ENCODE measurements around the gene ASH1L.

DNA sequence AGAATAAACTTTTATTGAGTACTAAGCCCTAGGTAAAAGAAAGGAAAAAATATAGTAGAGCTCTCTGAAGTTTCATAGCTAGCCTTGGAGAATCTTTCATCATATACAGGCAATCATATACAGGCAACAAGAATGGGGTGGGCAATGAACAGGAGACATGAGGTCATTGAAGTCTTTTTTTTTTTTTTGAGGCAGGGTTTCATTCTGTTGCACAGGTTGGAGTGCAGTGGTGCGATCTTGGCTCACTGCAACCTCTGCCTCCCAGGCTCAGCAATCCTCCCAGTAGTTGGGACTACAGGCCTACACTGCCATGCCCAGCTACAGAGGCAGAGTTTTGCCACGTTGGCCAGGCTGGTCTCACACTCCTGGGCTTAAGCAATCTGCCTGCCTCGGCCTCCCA is 219.8 kb downstream of the ASH1L start:
- TF ChIP-seq, protein P1, sequence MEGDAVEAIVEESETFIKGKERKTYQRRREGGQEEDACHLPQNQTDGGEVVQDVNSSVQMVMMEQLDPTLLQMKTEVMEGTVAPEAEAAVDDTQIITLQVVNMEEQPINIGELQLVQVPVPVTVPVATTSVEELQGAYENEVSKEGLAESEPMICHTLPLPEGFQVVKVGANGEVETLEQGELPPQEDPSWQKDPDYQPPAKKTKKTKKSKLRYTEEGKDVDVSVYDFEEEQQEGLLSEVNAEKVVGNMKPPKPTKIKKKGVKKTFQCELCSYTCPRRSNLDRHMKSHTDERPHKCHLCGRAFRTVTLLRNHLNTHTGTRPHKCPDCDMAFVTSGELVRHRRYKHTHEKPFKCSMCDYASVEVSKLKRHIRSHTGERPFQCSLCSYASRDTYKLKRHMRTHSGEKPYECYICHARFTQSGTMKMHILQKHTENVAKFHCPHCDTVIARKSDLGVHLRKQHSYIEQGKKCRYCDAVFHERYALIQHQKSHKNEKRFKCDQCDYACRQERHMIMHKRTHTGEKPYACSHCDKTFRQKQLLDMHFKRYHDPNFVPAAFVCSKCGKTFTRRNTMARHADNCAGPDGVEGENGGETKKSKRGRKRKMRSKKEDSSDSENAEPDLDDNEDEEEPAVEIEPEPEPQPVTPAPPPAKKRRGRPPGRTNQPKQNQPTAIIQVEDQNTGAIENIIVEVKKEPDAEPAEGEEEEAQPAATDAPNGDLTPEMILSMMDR (IDR thresholded peaks at IDR 0.05; ENCODE audit: insufficient read depth, low read length): no peak
- TF ChIP-seq POLR2AphosphoS5 (IDR thresholded peaks at IDR 0.05; ENCODE audit: low read depth): no peak
- no peak for TF ChIP-seq GABPA (IDR thresholded peaks at IDR 0.05; ENCODE audit: low read depth)
